GM12872 (cell line): ENCODE measurements around the gene TENT5A.

Experiments
- CTCF ChIP-seq: IDR thresholded peaks from 3 replicates; pipeline ENCODE4 v1.5.1; 2011; ENCODE audit warnings: low read depth, mild to moderate bottlenecking, low read length, moderate library complexity; ENCODE audit not compliant: insufficient read depth

Gene TENT5A

GRCh38 chr6:81736428-81736827 lies 16.1 kb downstream of the TENT5A start:
- TF ChIP-seq CTCF: no peak

DNA sequence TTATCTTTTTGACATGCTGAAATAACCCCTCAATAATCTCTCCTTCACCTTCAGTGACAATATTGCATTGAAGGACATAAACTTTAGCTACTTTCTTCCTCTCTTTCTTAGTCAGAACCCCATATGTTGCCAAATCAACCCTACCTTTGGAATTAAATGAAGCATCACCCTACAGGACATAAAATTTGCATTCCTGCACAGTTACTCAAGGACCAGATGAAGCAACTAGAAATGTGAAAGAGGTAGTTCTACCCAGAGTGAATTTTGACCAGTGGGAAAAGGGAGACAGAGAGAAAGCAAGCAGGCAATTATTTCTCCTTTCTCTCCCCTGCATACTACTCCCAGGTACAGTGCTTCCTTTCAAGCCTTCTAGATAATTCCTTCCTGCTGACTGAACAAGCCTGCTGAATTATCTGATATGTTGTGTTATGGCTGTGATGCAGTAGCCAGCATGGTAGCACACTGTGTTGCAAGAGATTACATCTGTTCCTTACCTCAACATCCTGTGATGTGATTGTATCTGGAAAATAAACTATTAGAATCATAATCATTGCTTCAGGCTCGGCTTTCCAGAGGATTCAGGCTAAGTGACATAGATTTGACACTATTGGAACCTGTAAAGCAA lies 16.6 kb downstream of the TENT5A start:
- TF ChIP-seq CTCF: no peak

DNA sequence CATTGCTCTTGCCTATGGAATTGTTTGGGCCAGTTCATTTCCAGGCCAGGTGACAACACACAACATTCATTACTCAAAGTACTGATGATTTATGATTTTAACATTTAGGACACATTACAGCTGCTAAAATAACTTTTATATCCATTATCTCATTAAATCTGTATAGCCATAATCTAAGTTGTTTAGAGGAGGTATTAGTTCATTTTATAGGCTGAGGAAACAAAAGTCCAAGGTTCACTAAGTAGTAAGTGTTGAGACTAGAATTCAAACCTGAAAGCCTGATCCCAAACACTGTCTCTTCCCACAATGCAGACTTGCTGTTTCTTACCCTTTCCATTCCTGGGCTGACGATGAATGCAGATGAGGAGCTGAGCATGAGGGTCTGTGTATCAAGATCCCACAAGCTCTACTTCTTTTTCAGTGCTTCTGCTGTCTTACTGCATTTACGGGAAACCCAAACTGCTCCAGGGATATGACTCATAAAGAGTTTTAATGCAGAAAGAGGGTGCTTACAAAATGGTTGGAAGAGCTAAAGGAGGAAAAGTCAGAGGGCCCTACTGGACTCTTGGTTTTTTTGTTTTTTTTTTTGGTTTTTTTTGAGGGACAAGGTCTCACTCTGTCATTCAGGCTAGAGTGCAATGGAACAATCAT lies 17.9 kb downstream of the TENT5A start:
- no peak for TF ChIP-seq CTCF

DNA sequence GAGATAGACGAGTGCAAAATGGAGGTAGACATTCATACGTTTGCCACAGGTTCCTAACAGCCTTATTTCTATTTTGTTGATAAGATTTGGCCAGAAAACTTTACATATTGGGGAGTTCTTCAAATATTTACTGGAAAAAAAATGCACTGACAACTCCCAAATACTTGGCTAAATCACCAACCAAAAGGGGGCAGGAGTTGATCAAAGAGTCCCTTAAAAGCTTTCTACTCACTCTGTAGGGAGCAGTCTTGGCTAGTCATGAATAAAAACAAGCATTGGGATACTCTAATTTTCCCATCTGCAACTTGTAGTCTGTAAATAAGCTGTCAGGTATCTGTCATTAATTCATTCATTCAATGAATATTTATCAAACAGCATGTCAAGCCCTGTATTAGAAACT lies 18.4 kb downstream of the TENT5A start:
- no peak for TF ChIP-seq CTCF

GRCh38 chr6:81731814-81732213 lies 20.7 kb downstream of the TENT5A start:
- no peak for TF ChIP-seq CTCF

- TF ChIP-seq CTCF: no peak
Observed at GRCh38 chr6:81727876-81728517, 24.5 kb downstream of the TENT5A start.

- no peak for TF ChIP-seq CTCF
Observed at GRCh38 chr6:81725127-81725526, 27.4 kb downstream of the TENT5A start.
